GM12878 (cell line): ENCODE results near the gene MACROD2.

Experiments used
- CHD1 ChIP-seq: IDR thresholded peaks from 2 replicates; pipeline ENCODE4 v1.6.1; 2012; ENCODE audit warnings: low read depth, low read length, improper control_type of control experiment
- CHD2 ChIP-seq: IDR thresholded peaks from 2 replicates; pipeline ENCODE4 v1.6.1; 2011; ENCODE audit warnings: low read depth, low read length, improper control_type of control experiment, borderline replicate concordance
- CTCF ChIP-seq, 3 experiments: IDR thresholded peaks in 2 of 3; conservative IDR thresholded peaks in 1 of 3; 2 replicates each; pipeline ENCODE4 v1.5.1; 2011; ENCODE audit warnings: low read depth in 3 of 3, low read length in 3 of 3, mild to moderate bottlenecking in 3 of 3, control low read depth in 2 of 3, moderate library complexity in 2 of 3, inconsistent platforms in 1 of 3, mixed read lengths in 1 of 3; ENCODE audit not compliant: control insufficient read depth in 2 of 3, insufficient read depth in 1 of 3; ENCODE audit errors: extremely low read depth in 1 of 3
- POLR2A ChIP-seq: IDR thresholded peaks from 2 replicates; pipeline ENCODE4 v1.6.1; 2011; ENCODE audit warnings: low read depth, mild to moderate bottlenecking, low read length

DNA sequence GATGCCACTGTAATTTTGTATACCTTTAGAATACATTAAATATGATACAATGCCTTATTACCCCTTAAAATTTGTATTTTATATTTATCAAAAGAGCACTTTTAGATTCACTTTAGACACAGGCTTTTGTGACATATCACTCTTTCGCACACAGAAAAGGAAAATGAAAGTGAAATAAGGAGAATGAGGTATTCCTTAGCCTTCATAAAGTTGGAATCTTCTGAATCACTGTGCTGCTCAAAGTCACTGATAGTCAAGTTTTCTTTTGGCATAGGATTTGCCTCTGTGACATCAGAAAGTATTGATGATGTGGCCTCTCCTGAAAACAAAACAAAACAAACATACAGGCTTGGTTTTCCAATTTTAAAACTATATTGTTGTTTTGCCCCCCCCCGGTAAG is 1480.9 kb downstream of the MACROD2 start:
- TF ChIP-seq CTCF (IDR thresholded peaks at IDR 0.05 in 2 of 3, conservative IDR thresholded peaks at IDR 0.05 in 1 of 3; ENCODE audit: control insufficient read depth in 2 of 3, extremely low read depth in 1 of 3, insufficient read depth in 1 of 3, low read depth in 3 of 3, low read length in 3 of 3) (no peak), CHD1 (no peak), POLR2A (no peak), CHD2 (no peak)
